HG02642 (cell line): ENCODE results near the gene PDE6B.
"Not testable (repeated sequence)": the region's sequence is repeated elsewhere in the genome, so short reads cannot be mapped to it uniquely, and the experiment has no call there.

Source experiments
- ATAC-seq: cut with Tn5 transposase; IDR thresholded peaks from one replicate; pipeline ENCODE4 v1.9.1; 2021; ENCODE audit warnings: mild to moderate bottlenecking; ENCODE audit not compliant: unreplicated experiment, poor library complexity

Gene PDE6B

DNA sequence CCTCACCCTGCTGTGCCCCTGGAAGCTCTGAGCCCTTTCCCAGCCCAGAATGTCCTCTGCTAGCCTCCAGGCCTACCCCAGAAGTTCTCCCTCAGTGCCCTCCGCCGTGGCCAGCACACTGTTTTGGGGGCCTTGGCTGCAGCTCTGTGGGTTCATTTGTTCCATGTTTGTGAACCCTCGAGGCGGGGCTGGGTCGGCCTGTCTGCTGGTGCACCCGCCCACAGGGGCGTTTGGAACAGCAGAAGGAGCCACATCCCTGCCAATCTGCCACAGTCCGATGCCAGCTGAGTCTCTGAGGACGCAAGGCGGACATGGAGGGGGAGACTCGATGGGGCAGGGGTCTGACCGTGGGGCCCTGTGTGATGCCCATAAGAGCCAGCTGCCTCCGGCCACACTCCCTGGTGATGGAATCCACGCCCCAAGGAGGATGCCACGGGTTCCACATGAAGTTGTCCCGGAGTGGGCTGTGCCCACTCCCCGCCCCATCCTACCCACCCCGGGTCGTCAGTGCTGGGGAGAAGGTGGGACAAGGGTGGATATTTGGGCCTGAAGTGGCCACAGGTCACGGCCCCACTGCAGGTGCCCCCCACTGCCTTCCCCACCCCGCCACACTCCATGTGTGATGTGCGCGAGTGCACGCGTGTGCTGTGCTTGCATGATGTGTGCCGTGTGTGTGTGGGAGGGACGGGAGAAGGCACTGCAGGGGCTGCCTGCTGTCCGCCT is 41.6 kb downstream of the PDE6B start:
- ATAC-seq = no peak

GRCh38 chr4:667545-667925 is 42.2 kb downstream of the PDE6B start:
- no peak for ATAC-seq

- not testable (repeated sequence) for ATAC-seq
These were observed 42.8 kb downstream of the PDE6B start for GRCh38 chr4:668219-668618.

DNA sequence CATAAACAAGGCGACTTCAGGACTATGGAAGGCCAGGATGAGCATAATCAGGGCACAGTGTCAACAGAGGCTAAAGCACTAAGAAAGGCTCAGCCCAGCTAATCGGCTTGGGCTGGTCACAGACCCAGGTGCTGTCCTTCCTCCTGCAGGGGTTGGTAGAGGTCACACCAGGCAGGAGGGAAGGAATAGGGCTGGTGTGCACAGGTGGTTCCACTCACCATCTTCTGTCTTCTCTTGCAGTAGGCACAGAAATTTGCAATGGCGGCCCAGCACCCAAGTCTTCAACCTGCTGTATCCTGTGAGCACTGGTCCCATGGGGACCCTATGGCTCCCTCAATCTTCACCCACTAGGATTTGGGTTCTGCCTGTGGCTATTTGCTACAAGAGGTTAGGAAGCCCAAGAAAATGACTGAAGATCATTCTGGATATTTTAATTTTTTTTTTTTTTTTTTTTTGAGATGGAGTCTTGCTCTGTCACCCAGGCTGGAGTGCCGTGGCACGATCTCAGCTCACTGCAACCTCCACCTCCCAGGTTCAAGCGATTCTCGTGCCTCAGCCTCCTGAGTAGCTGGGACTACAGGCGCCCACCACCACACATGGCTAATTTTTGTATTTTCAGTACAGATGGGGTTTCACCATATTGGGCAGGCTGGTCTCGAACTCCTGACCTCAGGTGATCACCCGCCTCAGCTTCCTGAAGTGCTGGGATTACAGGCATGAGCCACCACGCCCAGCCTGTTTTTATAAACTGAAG is 44.6 kb downstream of the PDE6B start:
- ATAC-seq = not testable (repeated sequence)

DNA sequence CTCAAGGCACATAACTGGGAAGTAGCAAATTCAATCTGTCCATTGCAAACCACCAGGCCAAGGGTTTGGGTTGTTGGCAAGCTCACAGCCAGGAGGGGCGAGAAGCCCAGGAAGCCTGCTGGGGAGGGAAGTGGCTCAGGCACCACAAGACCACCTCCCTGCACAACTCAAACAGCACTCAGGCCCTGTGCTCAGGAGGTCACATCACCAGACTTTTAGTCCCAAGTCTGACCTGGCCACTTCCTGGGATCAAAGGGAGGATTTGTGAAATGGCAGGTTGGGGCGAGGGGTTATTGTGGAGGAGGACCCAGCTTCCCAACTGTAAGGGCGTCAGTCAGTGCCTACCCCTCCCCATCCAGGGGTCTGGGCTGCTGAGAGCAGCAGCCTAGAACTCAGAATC is 46.4 kb downstream of the PDE6B start:
- no peak for ATAC-seq

- ATAC-seq = no peak
These were observed 48.1 kb downstream of the PDE6B start for GRCh38 chr4:673349-674091.

DNA sequence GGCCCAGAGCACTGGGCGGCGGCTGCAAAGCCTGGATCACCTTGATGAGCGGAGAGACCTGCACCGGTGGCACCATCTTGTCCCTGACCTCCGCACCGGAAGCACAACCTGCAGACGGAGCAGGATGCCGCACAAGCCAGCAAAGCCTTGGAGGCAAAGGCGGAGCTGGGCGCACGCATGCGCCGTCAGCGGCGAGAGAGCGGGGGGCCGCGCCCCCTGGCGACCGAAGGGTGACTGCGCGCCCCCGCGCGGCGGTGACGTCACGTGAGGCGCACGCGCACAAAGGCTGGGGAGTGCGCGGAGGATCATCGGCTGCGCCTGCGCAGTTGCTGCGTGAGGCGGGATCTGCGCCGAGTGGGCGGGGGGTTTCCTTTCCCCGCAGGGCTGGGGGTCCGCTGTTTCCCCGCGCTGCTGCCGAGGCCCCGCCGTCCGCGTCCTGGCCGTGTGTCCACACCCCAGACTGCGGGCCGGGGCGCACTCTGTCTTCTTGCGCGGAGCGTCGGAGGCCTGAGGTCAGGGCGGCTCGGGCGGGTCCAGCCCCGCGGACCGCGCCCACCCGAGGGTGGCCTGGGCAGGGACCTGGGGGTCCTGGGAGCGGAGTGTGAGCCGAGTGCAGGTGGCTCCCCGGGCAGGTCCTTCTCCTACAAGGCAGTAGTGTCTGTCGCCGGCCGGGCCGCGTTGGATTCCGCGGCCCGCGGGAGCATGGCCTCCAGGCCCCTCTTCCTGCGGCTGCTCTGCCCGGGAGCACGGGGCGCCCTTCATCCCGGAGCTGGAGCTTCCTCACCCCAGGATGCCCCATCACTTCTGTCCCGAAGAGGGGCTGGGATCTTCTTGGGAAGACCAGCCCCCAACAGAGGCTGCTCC is 49.0 kb downstream of the PDE6B start, which contains the start of the genes ATP5ME and MYL5:
Gene ATP5ME, minus strand, starts transcription at position 105 of the 864 bp plus-strand sequence. Its CDS starts 29 bp downstream, at position 76.
Gene MYL5, plus strand, starts transcription at position 371 of the 864 bp plus-strand sequence. CDS start 3,485 bp downstream, outside the sequence.
- peak; percentile 78 for ATAC-seq

DNA sequence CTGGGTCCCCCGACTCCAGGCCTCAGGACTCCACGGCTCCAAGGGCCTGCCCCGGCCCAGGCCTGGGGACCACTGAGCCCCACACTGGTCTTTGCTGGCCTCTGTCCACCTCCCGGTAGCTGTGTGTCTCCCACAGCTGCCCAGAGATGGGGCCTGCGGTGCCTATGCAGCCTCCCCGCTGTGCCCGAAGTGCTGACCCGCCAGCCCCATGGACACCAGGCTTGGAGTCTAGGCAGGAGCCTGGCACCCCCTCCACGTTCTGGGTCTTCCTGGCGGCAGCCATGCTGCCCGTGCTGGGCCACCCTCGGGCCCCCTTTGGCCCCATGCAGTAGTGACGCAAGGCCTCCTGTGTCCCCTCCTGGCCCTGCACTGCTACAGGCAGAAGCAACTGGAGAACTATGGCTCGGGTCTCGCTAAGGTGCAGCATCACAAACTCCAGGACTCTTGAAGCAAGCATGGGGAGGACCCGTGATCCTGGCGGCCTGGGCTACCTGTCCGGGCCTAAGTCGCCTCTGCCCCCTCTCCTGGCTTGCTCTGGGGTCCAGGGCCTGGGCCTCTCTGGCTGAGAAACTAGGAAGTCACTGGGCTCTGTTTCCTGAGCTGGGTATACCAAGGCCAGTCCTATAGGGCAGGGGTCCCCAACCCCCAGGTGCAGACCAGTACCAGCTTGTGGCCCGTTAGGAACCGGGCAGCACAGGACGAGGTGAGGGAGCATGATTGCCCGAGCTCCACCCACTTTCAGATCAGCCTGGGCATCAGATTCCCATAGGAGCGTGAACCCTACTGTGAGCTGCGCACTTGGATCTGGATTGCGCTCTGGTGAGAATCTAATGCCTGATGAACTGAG is 49.9 kb downstream of the PDE6B start:
- ATAC-seq = no peak

DNA sequence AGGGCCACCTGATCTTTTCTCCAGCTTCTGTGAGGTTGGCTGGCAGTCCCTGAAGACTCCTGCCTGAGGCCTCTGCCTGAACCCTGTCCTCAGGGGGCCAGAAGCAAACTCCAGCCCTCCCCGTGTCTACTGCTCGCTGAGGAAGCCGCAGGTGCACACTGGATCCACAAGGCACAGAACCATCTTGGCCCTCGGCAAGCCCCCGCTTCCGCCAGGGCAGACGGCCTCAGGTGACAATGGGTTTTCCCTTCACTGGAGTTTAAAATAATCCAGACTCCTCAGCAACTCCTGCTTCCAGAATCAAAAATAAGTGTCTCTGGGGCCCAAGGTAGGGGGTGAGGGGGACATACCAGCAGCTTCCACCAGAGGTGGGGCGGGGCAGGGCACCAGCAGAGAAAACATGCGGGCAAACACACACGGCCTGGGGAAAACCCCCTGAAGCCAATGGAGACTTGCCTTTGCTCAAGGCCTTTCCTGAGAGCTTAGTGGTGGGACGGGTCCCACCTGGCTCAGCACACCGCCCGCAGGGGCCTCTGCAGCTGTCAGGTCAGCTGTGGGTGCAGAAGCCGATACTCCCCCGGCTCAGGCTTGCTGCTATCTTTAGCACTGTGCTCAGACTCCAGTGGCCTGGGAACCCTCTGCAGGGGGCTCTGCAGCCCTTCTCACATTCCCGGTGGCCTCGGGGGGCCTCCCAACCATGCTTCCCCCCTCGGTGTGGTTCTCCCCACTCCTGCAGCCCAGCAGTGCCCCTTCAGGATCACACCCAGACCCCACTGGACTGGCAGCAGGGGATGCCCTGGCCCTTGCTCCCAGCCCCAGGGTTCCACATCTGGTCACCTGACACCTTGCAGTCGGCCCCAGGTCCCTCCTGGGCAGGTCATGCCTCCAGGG is 50.9 kb downstream of the PDE6B start:
- ATAC-seq = peak; percentile 29

GRCh38 chr4:676871-677235 is 51.5 kb downstream of the PDE6B start:
- ATAC-seq = no peak

DNA sequence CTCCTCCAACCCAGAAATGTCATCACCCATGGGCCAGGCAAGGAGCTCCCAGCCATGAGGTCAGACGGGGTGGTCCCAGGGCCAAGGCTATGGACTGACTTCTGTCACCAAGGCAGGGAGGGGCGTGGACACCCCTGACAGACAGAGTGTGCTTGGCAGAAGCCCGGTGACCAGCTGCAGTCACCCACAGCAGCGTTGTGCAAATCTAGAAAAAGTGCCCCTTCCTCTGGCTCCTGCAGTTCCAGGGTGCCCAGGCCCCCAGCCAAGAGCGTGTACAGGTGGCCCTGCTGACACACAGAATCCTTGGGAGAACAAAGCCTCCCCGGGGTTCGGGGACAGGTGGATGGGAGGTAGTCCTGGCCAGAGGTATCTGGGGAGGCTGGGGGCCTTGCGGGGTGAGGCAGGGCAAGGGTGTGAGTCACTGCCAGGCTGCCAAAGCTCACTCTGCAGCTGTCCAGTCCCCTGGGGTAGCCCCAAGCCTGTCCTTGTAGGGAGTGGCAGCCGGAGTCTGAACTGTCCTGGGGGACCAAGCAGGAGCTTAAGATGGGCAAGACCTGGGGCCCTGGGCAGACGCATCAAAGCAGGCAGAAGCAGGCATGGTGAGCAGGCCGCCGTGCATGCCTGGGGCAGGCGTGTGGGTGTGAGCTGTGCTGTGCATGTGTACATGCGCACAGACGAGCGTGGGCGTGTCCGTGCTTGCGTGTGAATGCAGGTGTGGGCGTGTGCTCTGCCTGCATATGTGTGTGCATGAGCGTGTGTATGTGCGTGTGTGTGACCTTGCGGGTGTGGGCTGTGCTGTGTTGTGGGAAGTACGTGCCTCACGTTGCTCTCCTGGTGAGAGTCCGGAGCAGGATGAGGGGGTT is 52.3 kb downstream of the PDE6B start:
- ATAC-seq = no peak

- ATAC-seq = no peak
These were observed 53.1 kb downstream of the PDE6B start for GRCh38 chr4:678331-679103.

- no peak for ATAC-seq
These were observed 53.7 kb downstream of the PDE6B start for GRCh38 chr4:679104-679481.

DNA sequence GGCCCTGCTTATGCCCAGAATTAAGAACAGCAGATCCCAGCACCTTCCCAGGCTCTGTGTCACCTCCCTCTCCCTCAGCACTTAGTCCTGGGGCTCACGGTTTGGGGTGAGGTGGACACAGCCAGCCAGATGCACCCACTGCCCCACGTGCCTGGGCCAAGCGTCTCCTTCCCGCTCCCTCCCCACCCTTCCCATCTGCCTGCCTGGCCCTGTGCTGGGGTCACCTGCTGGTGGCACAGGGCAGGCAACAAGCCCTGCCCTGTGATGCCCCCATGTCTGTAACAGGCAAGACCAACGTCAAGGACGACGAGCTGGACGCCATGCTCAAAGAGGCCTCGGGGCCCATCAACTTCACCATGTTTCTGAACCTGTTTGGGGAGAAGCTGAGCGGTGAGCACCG is 54.3 kb downstream of the PDE6B start:
- ATAC-seq = no peak

DNA sequence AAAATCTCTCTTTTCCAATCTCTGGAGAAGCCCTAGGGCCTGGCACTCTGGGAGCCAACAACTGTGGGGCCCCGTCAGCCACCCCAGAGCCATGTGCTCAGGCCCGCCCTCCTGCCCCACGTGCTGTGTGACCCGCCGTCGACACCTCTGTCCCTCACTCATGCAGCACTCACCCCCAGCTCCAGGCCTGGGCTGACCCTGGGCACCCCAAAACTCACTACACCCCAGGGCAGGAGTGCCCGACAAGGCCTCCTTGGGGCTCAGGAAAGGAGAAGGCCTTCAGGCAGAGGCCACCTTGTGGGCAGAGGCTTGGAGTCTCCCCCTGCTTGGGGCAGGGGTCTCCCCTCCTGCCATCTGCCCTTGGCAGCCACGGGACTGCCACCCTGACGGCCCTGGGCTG is 54.7 kb downstream of the PDE6B start:
- no peak for ATAC-seq

DNA sequence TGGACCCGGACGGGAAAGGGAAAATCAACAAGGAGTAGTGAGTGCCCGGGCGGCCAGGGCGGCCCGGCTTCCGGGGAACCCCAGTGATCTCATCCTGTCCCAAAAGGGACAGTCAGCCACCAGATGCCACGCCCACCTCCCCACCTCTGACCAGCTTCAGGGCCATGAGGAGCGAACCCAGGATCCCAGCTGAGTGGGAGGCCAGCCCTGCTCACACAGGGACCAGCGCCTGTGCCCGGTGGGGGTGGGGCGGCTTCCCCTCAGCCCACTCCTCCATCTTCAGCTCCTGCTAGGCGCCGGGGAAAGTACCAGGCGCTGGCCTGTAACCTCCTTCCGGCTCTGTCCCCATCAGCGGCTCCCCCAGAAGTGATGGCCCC is 55.2 kb downstream of the PDE6B start:
- ATAC-seq = peak; percentile 23
